GM10266 (cell line): ENCODE results near the gene ABHD11.

ENCODE experiments used
- DNase-seq: peaks from one replicate; pipeline ENCODE4 v3.0.0; 2012; ENCODE audit errors: extremely low spot score
- TF ChIP-seq, protein P1 (sequence below): IDR thresholded peaks from 2 replicates; pipeline ENCODE4 v1.5.1; 2012; ENCODE audit warnings: mild to moderate bottlenecking, low read depth; ENCODE audit not compliant: control insufficient read depth, insufficient read depth; ENCODE audit errors: missing control alignments

Gene ABHD11

DNA sequence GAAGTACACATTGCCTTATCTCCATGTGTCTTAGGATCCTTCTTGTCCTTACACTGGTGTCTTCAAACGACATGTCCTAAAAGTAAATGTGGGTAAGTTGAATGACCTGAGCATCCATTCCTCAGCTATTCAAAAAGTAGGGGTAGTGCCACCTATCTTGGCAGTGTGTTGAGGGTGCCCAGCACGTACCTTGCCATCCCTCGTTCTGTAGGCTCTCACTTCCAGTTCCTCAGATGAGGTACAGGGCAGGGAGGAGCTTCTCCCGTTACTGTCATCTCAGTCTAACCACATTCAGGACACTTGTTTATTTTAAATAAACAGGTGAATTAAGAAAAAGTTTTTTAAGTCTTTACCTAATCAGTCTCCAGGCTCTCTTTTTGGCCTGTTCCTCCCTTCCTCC is 42.2 kb downstream of the ABHD11 start:
- TF ChIP-seq, protein P1, sequence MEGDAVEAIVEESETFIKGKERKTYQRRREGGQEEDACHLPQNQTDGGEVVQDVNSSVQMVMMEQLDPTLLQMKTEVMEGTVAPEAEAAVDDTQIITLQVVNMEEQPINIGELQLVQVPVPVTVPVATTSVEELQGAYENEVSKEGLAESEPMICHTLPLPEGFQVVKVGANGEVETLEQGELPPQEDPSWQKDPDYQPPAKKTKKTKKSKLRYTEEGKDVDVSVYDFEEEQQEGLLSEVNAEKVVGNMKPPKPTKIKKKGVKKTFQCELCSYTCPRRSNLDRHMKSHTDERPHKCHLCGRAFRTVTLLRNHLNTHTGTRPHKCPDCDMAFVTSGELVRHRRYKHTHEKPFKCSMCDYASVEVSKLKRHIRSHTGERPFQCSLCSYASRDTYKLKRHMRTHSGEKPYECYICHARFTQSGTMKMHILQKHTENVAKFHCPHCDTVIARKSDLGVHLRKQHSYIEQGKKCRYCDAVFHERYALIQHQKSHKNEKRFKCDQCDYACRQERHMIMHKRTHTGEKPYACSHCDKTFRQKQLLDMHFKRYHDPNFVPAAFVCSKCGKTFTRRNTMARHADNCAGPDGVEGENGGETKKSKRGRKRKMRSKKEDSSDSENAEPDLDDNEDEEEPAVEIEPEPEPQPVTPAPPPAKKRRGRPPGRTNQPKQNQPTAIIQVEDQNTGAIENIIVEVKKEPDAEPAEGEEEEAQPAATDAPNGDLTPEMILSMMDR, result no peak
- no peak for DNase-seq

DNA sequence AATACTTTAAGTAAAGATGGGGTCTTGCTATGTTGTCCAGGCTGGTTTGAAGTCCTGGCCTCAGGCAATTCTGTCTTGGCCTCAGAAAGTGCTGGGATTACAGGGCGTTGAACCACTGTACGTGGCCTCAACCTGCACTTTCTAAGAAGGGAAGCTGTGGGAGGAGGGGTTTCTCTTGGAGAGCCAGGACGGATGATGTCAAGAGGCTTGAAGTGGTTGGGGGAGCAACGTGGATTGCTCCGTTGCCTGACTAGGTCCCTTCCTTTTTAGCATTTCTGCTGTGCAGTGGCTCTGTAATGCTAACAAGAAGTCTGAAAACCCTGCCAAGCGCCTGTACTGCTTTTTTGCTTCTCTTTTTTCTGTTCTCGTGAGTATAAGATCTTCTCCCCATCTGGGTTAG is 48.0 kb downstream of the ABHD11 start:
- DNase-seq, result no peak
- TF ChIP-seq, protein P1, result no peak

DNA sequence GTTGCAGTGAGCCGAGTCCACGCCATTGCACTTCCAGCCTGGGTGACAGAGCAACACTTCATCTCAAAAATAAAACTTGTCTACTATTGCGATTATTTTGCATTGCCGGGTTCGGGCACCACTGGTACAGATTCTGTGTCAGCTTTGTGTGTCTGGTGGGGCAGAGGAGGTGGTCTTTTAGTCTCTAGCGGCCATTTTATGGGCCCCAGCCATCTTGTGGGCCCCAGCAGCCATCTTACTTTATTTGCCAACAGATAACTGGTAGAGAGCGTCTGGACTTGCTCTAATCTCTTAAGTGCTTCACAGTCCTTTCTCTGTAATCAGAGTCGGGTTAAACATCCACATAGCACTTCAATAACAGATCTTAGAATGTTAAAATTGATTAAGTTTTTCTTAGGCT is 50.3 kb downstream of the ABHD11 start:
- TF ChIP-seq, protein P1, result no peak

More for the DNA sequence above, 50.3 kb downstream of the ABHD11 start:
- DNase-seq, result no peak
